IMR-90 (cell line): ENCODE results near the gene MTM1. TPM values are rescaled to one million over a fixed set of nuclear protein-coding genes. Genes with fewer than 3 reads are reported as not detected.

Experiments used
- ATAC-seq: fragments of 200-7000 bp; cut with Tn5 transposase; 2 replicates; pipeline ENCODE4 v1.9.1; 2020; ENCODE audit warnings: low read depth, mild to moderate bottlenecking, moderate library complexity
- BruUV-seq: library from RNA; stranded (reverse); fragments of 400-500 nt; replicated peaks from 2 replicates; lab custom pipeline; 2021; lab: Mats Ljungman, UMichigan
- CTCF ChIA-PET: fragments of 300-600 bp; formaldehyde crosslinking; extraction: SDS; loops from one replicate; lab custom pipeline; 2021; ENCODE audit warnings: antibody characterized with exemption; lab: Yijun Ruan, JAX
- POLR2A ChIA-PET: fragments of 300-600 bp; sonication (Branson Sonifier 250); formaldehyde crosslinking; loops from one replicate; lab custom pipeline; 2022; ENCODE audit warnings: antibody characterized with exemption; ENCODE audit not compliant: unreplicated experiment; lab: Charles Lee
- DNase-seq: peaks from one replicate; pipeline ENCODE4 v3.0.0; 2013
- H2AFZ ChIP-seq: replicated peaks from 2 replicates; pipeline ENCODE3; 2013; ENCODE audit warnings: low read length, mild to moderate bottlenecking; ENCODE audit not compliant: poor library complexity
- H2AK5ac ChIP-seq: 2 replicates; pipeline ENCODE4 v1.6.1; 2013; ENCODE audit warnings: low read depth, low read length, inconsistent platforms
- H2AK9ac ChIP-seq: replicated peaks from 2 replicates; pipeline ENCODE3; 2013; ENCODE audit warnings: mild to moderate bottlenecking, low read depth, low read length, moderate library complexity; ENCODE audit not compliant: poor library complexity
- H2BK120ac ChIP-seq: 2 replicates; pipeline ENCODE4 v1.6.1; 2013; ENCODE audit warnings: low read depth, low read length, inconsistent platforms
- H2BK15ac ChIP-seq: 3 replicates; pipeline ENCODE4 v1.6.1; 2013; ENCODE audit warnings: low read depth, low read length, inconsistent platforms
- H2BK20ac ChIP-seq: 2 replicates; pipeline ENCODE4 v1.6.1; 2013; ENCODE audit warnings: low read depth, mild to moderate bottlenecking, inconsistent platforms, low read length, moderate library complexity
- H2BK5ac ChIP-seq: 2 replicates; pipeline ENCODE4 v1.6.1; 2013; ENCODE audit warnings: mild to moderate bottlenecking, low read depth, low read length, inconsistent platforms; ENCODE audit not compliant: poor library complexity, severe bottlenecking
- H3K14ac ChIP-seq: replicated peaks from 2 replicates; pipeline ENCODE4 v1.6.1; 2013; ENCODE audit warnings: low read depth, low read length, inconsistent platforms
- H3K18ac ChIP-seq: 2 replicates; pipeline ENCODE4 v1.6.1; 2013; ENCODE audit warnings: low read depth, low read length, control low read depth
- H3K23ac ChIP-seq: 2 replicates; pipeline ENCODE4 v1.6.1; 2013; ENCODE audit warnings: low read depth, low read length, inconsistent platforms
- H3K27ac ChIP-seq: 2 replicates; pipeline ENCODE4 v1.5.1; 2013; ENCODE audit warnings: mild to moderate bottlenecking, control low read depth, low read length; ENCODE audit not compliant: insufficient read depth
- H3K27me3 ChIP-seq: 2 replicates; pipeline ENCODE4 v1.6.1; 2013; ENCODE audit warnings: low read length; ENCODE audit not compliant: control insufficient read depth, insufficient read depth
- H3K36me3 ChIP-seq: 2 replicates; pipeline ENCODE4 v1.6.1; 2013; ENCODE audit warnings: low read length, mixed read lengths; ENCODE audit not compliant: control insufficient read depth, insufficient read depth
- H3K4ac ChIP-seq: 2 replicates; pipeline ENCODE4 v1.6.1; 2013; ENCODE audit warnings: low read depth, low read length, inconsistent platforms
- H3K4me1 ChIP-seq: 2 replicates; pipeline ENCODE4 v1.6.1; 2013; ENCODE audit warnings: low read length, mixed read lengths; ENCODE audit not compliant: control insufficient read depth, insufficient read depth
- H3K4me2 ChIP-seq: 2 replicates; pipeline ENCODE4 v1.6.1; 2013; ENCODE audit warnings: low read depth, mild to moderate bottlenecking, control low read depth, low read length, moderate library complexity
- H3K4me3 ChIP-seq: 2 replicates; pipeline ENCODE4 v1.5.1; 2013; ENCODE audit warnings: low read depth, mild to moderate bottlenecking, control low read depth, low read length, moderate library complexity; ENCODE audit not compliant: insufficient read depth
- H3K56ac ChIP-seq: 2 replicates; pipeline ENCODE4 v1.6.1; 2013; ENCODE audit warnings: low read length, inconsistent platforms; ENCODE audit not compliant: insufficient read depth; ENCODE audit errors: extremely low read depth
- H3K79me1 ChIP-seq, 2 experiments: 2 replicates each; pipeline ENCODE4 v1.6.1; 2013; ENCODE audit warnings: low read length in 2 of 2, inconsistent platforms in 1 of 2, low read depth in 1 of 2
- H3K9ac ChIP-seq: 2 replicates; pipeline ENCODE4 v1.6.1; 2013; ENCODE audit warnings: low read depth, low read length, control low read depth
- H3K9me1 ChIP-seq: 2 replicates; pipeline ENCODE4 v1.6.1; 2013; ENCODE audit warnings: low read length, inconsistent platforms; ENCODE audit not compliant: insufficient read depth
- H3K9me3 ChIP-seq: 2 replicates; pipeline ENCODE4 v1.6.1; 2013; ENCODE audit warnings: low read length; ENCODE audit not compliant: control insufficient read depth, insufficient read depth
- H4K20me1 ChIP-seq: 2 replicates; pipeline ENCODE4 v1.6.1; 2013; ENCODE audit warnings: low read length, inconsistent platforms; ENCODE audit not compliant: insufficient read depth
- H4K5ac ChIP-seq: 2 replicates; pipeline ENCODE4 v1.6.1; 2013; ENCODE audit warnings: mild to moderate bottlenecking, low read depth, low read length, control low read depth
- H4K8ac ChIP-seq, 2 experiments: 2 replicates each; pipeline ENCODE4 v1.6.1; 2013; ENCODE audit warnings: low read depth in 2 of 2, low read length in 2 of 2, control low read depth in 1 of 2, inconsistent platforms in 1 of 2
- H4K91ac ChIP-seq: 2 replicates; pipeline ENCODE4 v1.6.1; 2013; ENCODE audit warnings: low read depth, low read length, inconsistent platforms; ENCODE audit not compliant: insufficient read depth
- CEBPB ChIP-seq: IDR thresholded peaks from 2 replicates; pipeline ENCODE4 v1.6.1; 2012; ENCODE audit warnings: low read depth, low read length, improper control_type of control experiment
- CTCF ChIP-seq: conservative IDR thresholded peaks from 2 replicates; pipeline ENCODE4 v1.5.1; 2012; ENCODE audit warnings: mild to moderate bottlenecking, low read depth, low read length, improper control_type of control experiment
- MXI1 ChIP-seq: IDR thresholded peaks from 2 replicates; pipeline ENCODE4 v1.6.1; 2012; ENCODE audit warnings: low read depth, mild to moderate bottlenecking, low read length, moderate library complexity, borderline replicate concordance
- NFE2L2 ChIP-seq: fragments of 150-350 bp; IDR thresholded peaks from 2 replicates; pipeline ENCODE4 v1.6.1; 2016; ENCODE audit warnings: low read depth, mild to moderate bottlenecking, low read length
- POLR2A ChIP-seq: IDR thresholded peaks from 2 replicates; pipeline ENCODE4 v1.6.1; 2012; ENCODE audit warnings: mild to moderate bottlenecking, low read depth, low read length
- RFX5 ChIP-seq: IDR thresholded peaks from 2 replicates; pipeline ENCODE4 v1.8.0; 2012; ENCODE audit warnings: low read depth, mild to moderate bottlenecking, low read length, moderate library complexity
- dilution Hi-C: fragments of 300-500 bp; cut with HindIII; formaldehyde crosslinking; loops from one replicate; pipeline ENCODE4 v1.14.3; 2018; ENCODE audit warnings: low sequenced_read_pairs; ENCODE audit not compliant: unreplicated experiment
- in situ Hi-C: fragments of 300-500 bp; cut with MboI; formaldehyde crosslinking; loops from 3 replicates; pipeline ENCODE4 v1.14.3; 2019; ENCODE audit warnings: low sequenced_read_pairs, inconsistent platforms, mixed read lengths
- intact Hi-C: fragments of 100-400 bp; cut with micrococcal nuclease; formaldehyde crosslinking; loops from 2 replicates; pipeline ENCODE4 v1.10.0; 2022
- polyA plus RNA-seq, 3 experiments: library from polyadenylated mRNA; depleted of rRNA; stranded (reverse); fragments of >200 nt; gene quantifications; 2 replicates each; pipeline ENCODE4 v1.2.3, GENCODE V29; 2012; ENCODE audit warnings: low replicate concordance in 1 of 3
- total RNA-seq: library from RNA; depleted of rRNA; stranded (reverse); fragments of >200 nt; gene quantifications from 2 replicates; pipeline ENCODE4 v1.2.3, GENCODE V29; 2012

MTM1 gene
- total and polyA plus RNA-seq, 2 of the 4 experiments (the other 2 are of a cell fraction) = 3.8 to 5.6 TPM

GRCh38 chrX:150627957-150628356 lies 59.5 kb downstream of the MTM1 start:
- DNase-seq (no peak), ATAC-seq (no peak)
- Histone ChIP-seq H2AK5ac (no peak overlapping the region), H4K8ac (no peak overlapping the region), H3K14ac (no peak overlapping the region), H3K18ac (no peak overlapping the region), H3K56ac (no peak overlapping the region), H3K4me3 (no peak overlapping the region), H3K4ac (no peak overlapping the region), H3K4me1 (no peaks in the 10 kb centered on the region), H3K79me1 (no peaks in the 10 kb centered on the region), H3K9ac (no peak overlapping the region), H4K5ac (no peak overlapping the region), H3K36me3 (peaks cover 3% of the 10 kb centered on the region), H2BK120ac (no peak overlapping the region), H4K91ac (no peak overlapping the region), H3K27me3 (no peaks in the 10 kb centered on the region), H3K27ac (no peak overlapping the region), H3K23ac (no peak overlapping the region), H2BK15ac (no peak overlapping the region), H2AK9ac (no peak overlapping the region), H2BK20ac (no peak overlapping the region), H4K20me1 (no peaks in the 10 kb centered on the region), H3K9me3 (no peaks in the 10 kb centered on the region), H3K9me1 (no peaks in the 10 kb centered on the region), H2BK5ac (no peak overlapping the region), H2AFZ (no peak overlapping the region), H3K4me2 (no peak overlapping the region)
- ChIA-PET CTCF (interaction anchor here (0.7 kb wide), 1 partner anchor 26 kb away, joined by 4 read pairs; no protein-coding TSS in a partner anchor), POLR2A (no interaction called here)
- intact Hi-C loops = no loop called here
- in situ Hi-C loops = no loop called here
- no TSS peak for BruUV-seq
- TF ChIP-seq CTCF (no peak), MXI1 (no peak), CEBPB (no peak), RFX5 (no peak), NFE2L2 (no peak), POLR2A (no peak)
- dilution Hi-C loops = no loop called here
